GM10248 (cell line): Measurements from ENCODE around the gene FHOD3.
A peak's percentile ranks its signal among the peaks of the same experiment; 100 is the strongest.

Experiments
- CTCF ChIA-PET: fragments of 300-600 bp; sonication (Branson Sonifier 250); formaldehyde crosslinking; extraction: SDS; loops from one replicate; lab custom pipeline; 2021; ENCODE audit warnings: antibody characterized with exemption; lab: Yijun Ruan, JAX
- POLR2A ChIA-PET: fragments of 350-650 bp; sonication (Branson Sonifier 250); formaldehyde crosslinking; extraction: SDS; loops from one replicate; lab custom pipeline; 2020; ENCODE audit warnings: antibody characterized with exemption; lab: Yijun Ruan, JAX
- DNase-seq: peaks from one replicate; pipeline ENCODE4 v3.0.0; 2012; ENCODE audit errors: extremely low spot score
- TF ChIP-seq, protein P1 (sequence below): IDR thresholded peaks from 2 replicates; pipeline ENCODE4 v1.5.1; 2012; ENCODE audit warnings: mild to moderate bottlenecking, low read depth; ENCODE audit errors: extremely low read depth, missing control alignments, control extremely low read depth

Gene FHOD3

GRCh38 chr18:36634573-36635216 is 337.2 kb downstream of the FHOD3 start:
- ChIA-PET CTCF (interaction anchor here (1.6 kb wide), 1 partner anchor 24 kb away, joined by 4 read pairs; no protein-coding TSS in a partner anchor), POLR2A (no interaction called here)
- TF ChIP-seq, protein P1, sequence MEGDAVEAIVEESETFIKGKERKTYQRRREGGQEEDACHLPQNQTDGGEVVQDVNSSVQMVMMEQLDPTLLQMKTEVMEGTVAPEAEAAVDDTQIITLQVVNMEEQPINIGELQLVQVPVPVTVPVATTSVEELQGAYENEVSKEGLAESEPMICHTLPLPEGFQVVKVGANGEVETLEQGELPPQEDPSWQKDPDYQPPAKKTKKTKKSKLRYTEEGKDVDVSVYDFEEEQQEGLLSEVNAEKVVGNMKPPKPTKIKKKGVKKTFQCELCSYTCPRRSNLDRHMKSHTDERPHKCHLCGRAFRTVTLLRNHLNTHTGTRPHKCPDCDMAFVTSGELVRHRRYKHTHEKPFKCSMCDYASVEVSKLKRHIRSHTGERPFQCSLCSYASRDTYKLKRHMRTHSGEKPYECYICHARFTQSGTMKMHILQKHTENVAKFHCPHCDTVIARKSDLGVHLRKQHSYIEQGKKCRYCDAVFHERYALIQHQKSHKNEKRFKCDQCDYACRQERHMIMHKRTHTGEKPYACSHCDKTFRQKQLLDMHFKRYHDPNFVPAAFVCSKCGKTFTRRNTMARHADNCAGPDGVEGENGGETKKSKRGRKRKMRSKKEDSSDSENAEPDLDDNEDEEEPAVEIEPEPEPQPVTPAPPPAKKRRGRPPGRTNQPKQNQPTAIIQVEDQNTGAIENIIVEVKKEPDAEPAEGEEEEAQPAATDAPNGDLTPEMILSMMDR, result no peak
- no peak for DNase-seq

DNA sequence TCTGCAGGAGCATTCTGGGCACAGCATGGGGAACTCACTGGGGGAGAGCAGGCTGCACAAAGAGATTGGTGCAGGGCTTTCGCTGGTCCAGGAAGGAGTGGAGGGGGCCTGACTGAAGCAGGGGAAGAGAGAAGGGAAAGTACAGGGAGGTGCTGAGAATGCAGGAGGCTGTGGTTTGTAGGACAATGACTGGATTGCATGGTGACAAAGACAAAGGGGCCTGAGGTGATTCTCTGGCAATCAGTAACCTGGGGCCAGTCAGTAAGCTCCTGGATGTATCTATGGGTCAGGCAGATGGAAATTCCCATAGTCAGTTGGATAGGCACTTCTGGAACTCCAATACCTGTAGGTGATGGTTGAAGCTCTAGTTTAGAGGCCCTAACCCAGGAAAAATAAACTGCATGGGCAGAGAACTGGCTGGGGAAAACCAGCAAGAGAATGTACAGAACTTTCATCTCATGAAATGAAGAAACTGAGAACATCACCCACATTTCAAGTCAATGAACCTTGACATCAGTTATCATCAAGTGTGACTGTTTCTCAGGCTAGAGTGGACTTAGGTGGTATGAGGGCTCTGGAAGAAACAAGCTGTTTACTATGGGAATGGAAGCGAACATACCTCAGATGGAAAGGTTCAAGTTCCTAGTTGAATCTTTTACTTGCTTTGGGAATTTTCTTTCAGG is 338.0 kb downstream of the FHOD3 start:
- DNase-seq, result peak; percentile 33
- POLR2A ChIA-PET, result no interaction called here
- CTCF ChIA-PET, result interaction anchor here (1.1 to 2.1 kb wide), 3 partner anchors 10 to 54 kb away, joined by 3 to 14 read pairs (median 3); no protein-coding TSS in a partner anchor
- TF ChIP-seq, protein P1, result no peak

GRCh38 chr18:36636237-36636817 is 338.8 kb downstream of the FHOD3 start:
- DNase-seq, result no peak
- CTCF ChIA-PET, result interaction anchor here (1.0 to 2.1 kb wide), 4 partner anchors 8 to 55 kb away, joined by 3 to 14 read pairs (median 3); no protein-coding TSS in a partner anchor
- TF ChIP-seq, protein P1, result no peak
- POLR2A ChIA-PET, result no interaction called here

GRCh38 chr18:36638224-36638623 is 340.7 kb downstream of the FHOD3 start:
- CTCF ChIA-PET, result interaction anchor here (0.8 to 1.5 kb wide), 2 partner anchors 10 to 73 kb away, joined by 3 read pairs; no protein-coding TSS in a partner anchor
- POLR2A ChIA-PET, result no interaction called here
- TF ChIP-seq, protein P1, result no peak
- peak; percentile 69 for DNase-seq

- ChIA-PET POLR2A (no interaction called here), CTCF (no interaction called here)
- TF ChIP-seq, protein P1, result no peak
- no peak for DNase-seq
Measured at GRCh38 chr18:36640021-36640952, 342.8 kb downstream of the FHOD3 start.
